Natural killer cell (primary cell): Measurements from ENCODE around the gene MATN1. TPM values are rescaled to one million over a fixed set of nuclear protein-coding genes. Genes with fewer than 3 reads are reported as not detected.
A peak's percentile ranks its signal among the peaks of the same experiment; 100 is the strongest.

Source experiments
- ATAC-seq, 3 donors: fragments of 150-1000 bp in 2 of 3; fragments of 200-7000 bp in 1 of 3; cut with Tn5 transposase; 1 replicate in 1 of 3; 2 replicates in 2 of 3; pipeline ENCODE4 v1.10.0; 2021; ENCODE audit warnings: mild to moderate bottlenecking in 2 of 3, moderate library complexity in 2 of 3
- DNase-seq, 2 donors: peaks; one replicate each; pipeline versions ENCODE4 v3.0.0 to v3.0.0-alpha.2; 2013 to 2021; ENCODE audit warnings: mixed read lengths in 1 of 2
- H3K27ac ChIP-seq: one replicate; pipeline ENCODE4 v1.5.1; 2013; ENCODE audit warnings: mild to moderate bottlenecking, low read length
- H3K27me3 ChIP-seq: one replicate; pipeline ENCODE4 v1.6.1; 2013; ENCODE audit warnings: low read length; ENCODE audit not compliant: control insufficient read depth, insufficient read depth
- H3K36me3 ChIP-seq: one replicate; pipeline ENCODE4 v1.6.1; 2013; ENCODE audit warnings: low read length; ENCODE audit not compliant: control insufficient read depth, insufficient read depth
- H3K4me1 ChIP-seq: one replicate; pipeline ENCODE4 v1.6.1; 2013; ENCODE audit warnings: low read length; ENCODE audit not compliant: control insufficient read depth, insufficient read depth
- H3K4me3 ChIP-seq: one replicate; pipeline ENCODE4 v1.5.1; 2013; ENCODE audit warnings: low read length
- H3K9me3 ChIP-seq: one replicate; pipeline ENCODE4 v1.6.1; 2013; ENCODE audit warnings: low read length; ENCODE audit not compliant: control insufficient read depth, insufficient read depth
- H3K27ac Mint-ChIP-seq, 2 donors: one replicate each; pipeline ENCODE4 v1.8.0; 2022; ENCODE audit warnings: mild to moderate bottlenecking in 2 of 2, mixed read lengths in 2 of 2, moderate library complexity in 1 of 2
- H3K27me3 Mint-ChIP-seq, 2 donors: one replicate each; pipeline ENCODE4 v1.8.0; 2022; ENCODE audit warnings: low read depth in 2 of 2, mixed read lengths in 2 of 2
- H3K36me3 Mint-ChIP-seq: one replicate; pipeline ENCODE4 v1.8.0; 2022; ENCODE audit warnings: mixed read lengths
- H3K4me1 Mint-ChIP-seq, 2 donors: one replicate each; pipeline ENCODE4 v1.8.0; 2022; ENCODE audit warnings: mixed read lengths in 2 of 2
- H3K4me3 Mint-ChIP-seq: one replicate; pipeline ENCODE4 v1.8.0; 2022; ENCODE audit warnings: mild to moderate bottlenecking, moderate library complexity, mixed read lengths
- H3K9me3 Mint-ChIP-seq, 2 donors: one replicate each; pipeline ENCODE4 v1.8.0; 2022; ENCODE audit warnings: mixed read lengths in 2 of 2
- WGBS: methylation state at CpG from one replicate; pipeline ENCODE4 v1.1.7; 2013; ENCODE audit warnings: missing lambda C conversion rate; ENCODE audit not compliant: insufficient coverage; 5-methylcytosine and 5-hydroxymethylcytosine counted together
- intact Hi-C: fragments of 100-400 bp; cut with micrococcal nuclease; formaldehyde crosslinking; loops from one replicate; pipeline ENCODE4 v1.14.2; 2022
- total RNA-seq, 4 donors: library from RNA; stranded (reverse); fragments of 120-200 nt in 1 of 4; gene quantifications; one replicate each; pipeline versions ENCODE4 v1.2.3 to v1.2.4, GENCODE V29; 2013 to 2022
- TF ChIP-seq, protein P1 (sequence below): fragments of 200-600 bp; IDR thresholded peaks from one replicate; pipeline ENCODE4 v1.8.0; 2022; ENCODE audit warnings: antibody characterized with exemption

The MATN1 gene
- total RNA-seq, 3 donors from 2014 or later (not counting 1 experiment from before 2014, with no cell fraction given) = 0.93 to 1.7 (median 1.2) TPM

DNA sequence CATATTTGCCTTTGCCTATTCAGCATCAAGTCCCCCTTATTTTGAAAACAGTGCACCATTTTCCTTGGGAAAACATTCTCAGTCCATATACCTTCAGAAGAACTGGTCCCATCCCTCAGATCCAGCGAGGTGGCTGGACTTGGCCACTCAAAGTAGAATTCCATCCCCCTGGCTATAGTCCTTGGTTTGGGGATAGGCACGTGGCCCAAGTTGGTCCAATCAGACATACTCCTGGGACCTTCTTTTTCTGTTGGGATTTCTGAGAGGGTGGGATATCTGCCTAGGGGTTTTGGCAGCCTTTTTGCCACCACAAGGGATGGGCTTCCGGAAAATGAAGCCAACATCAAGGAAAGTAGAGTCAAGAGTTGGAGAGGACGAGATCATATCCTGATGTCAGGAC lies 10.7 kb upstream of the MATN1 start:
- intact Hi-C loops = no loop called here
- peaks cover 67% of the 10 kb centered on the region for H3K36me3 ChIP-seq
- peaks cover 12% of the 10 kb centered on the region for H3K9me3 ChIP-seq
- Mint-ChIP-seq H3K27ac (peak overlapping the region in 1 of 2 donors; percentile 72), H3K4me1 (peaks cover 57 to 66% of the 10 kb centered on the region in 2 donors), H3K36me3 (peaks cover 18% of the 10 kb centered on the region), H3K4me3 (no peak overlapping the region), H3K9me3 (no peaks in the 10 kb centered on the region), H3K27me3 (no peaks in the 10 kb centered on the region)
- DNase-seq = no peak
- no peak for ATAC-seq
- WGBS = 94% methylated on average over 4 of the region's 4 CpGs
- no peaks in the 10 kb centered on the region for H3K27me3 ChIP-seq
- H3K27ac ChIP-seq = no peak overlapping the region
- H3K4me3 ChIP-seq = no peak overlapping the region
- H3K4me1 ChIP-seq = peaks cover 49% of the 10 kb centered on the region
- TF ChIP-seq, protein P1, sequence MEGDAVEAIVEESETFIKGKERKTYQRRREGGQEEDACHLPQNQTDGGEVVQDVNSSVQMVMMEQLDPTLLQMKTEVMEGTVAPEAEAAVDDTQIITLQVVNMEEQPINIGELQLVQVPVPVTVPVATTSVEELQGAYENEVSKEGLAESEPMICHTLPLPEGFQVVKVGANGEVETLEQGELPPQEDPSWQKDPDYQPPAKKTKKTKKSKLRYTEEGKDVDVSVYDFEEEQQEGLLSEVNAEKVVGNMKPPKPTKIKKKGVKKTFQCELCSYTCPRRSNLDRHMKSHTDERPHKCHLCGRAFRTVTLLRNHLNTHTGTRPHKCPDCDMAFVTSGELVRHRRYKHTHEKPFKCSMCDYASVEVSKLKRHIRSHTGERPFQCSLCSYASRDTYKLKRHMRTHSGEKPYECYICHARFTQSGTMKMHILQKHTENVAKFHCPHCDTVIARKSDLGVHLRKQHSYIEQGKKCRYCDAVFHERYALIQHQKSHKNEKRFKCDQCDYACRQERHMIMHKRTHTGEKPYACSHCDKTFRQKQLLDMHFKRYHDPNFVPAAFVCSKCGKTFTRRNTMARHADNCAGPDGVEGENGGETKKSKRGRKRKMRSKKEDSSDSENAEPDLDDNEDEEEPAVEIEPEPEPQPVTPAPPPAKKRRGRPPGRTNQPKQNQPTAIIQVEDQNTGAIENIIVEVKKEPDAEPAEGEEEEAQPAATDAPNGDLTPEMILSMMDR = no peak

DNA sequence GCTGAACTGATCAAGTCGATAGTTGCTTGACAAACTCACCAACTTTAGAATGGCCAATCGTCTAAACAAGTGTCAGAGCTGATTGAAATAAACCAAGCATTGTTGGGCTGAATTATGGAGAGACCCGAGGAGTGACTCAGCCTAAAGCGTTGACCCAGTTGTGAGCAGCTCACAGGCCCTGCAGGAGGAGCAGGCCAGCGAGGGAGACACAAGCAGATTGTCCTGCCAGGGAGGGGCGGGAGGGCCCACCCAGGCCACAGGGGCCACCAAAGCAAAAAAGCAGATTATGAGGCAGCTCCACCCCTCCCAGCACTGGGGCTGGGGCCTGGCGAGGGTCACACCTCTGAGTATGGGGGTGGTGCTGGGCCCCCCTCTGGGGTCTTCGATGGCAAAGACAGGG lies 10.1 kb upstream of the MATN1 start:
- Histone ChIP-seq H3K27ac (no peak overlapping the region), H3K36me3 (peaks cover 61% of the 10 kb centered on the region), H3K9me3 (peaks cover 5% of the 10 kb centered on the region), H3K4me1 (peaks cover 49% of the 10 kb centered on the region), H3K4me3 (no peak overlapping the region), H3K27me3 (no peaks in the 10 kb centered on the region)
- Mint-ChIP-seq H3K27ac (peak overlapping the region; percentile 72 to 83), H3K9me3 (no peaks in the 10 kb centered on the region), H3K27me3 (no peaks in the 10 kb centered on the region), H3K4me3 (no peak overlapping the region), H3K36me3 (peaks cover 12% of the 10 kb centered on the region), H3K4me1 (peaks cover 58 to 66% of the 10 kb centered on the region in 2 donors)
- ATAC-seq (no peak), DNase-seq (no peak)
- TF ChIP-seq, protein P1 = no peak
- intact Hi-C loops = no loop called here
- WGBS = 84% methylated on average over 8 of the region's 8 CpGs

DNA sequence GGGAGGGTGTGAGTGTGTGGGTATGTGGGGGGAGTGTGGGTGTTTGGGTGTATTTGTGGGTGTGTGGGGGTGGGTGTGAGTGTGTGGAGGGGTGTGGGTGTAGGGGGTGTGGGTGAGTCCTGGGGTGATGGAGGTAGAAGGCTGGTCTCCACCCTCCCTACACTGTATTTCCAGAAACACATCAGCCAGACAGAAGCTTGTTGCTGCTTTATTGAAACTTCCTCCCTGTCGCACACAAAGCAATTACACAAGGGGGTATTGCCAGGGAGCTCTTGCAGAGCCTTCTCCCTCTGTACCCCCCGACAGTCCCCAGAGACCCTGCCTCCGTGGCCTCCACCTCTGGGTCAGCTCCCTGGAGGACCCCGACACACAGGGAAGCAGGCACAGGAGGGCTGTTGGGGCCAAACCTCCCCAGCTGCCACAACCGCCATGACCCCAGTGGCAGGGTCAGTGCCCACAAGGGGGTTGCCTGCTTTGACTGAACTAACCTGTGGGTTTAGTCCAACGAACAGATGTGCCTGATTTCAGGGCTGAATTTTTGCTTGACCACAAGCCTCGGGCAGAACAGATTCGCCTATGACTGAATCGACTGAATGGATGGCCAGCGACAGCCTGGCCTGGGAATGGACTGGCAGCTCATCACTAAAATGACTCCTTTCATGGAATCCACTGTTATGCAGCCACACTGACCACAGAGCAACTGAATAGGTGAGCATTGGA lies 9.1 kb upstream of the MATN1 start:
- Histone ChIP-seq H3K27ac (peak overlapping the region; percentile 43), H3K9me3 (no peaks in the 10 kb centered on the region), H3K27me3 (no peaks in the 10 kb centered on the region), H3K4me1 (peaks cover 41% of the 10 kb centered on the region), H3K4me3 (no peak overlapping the region), H3K36me3 (peaks cover 51% of the 10 kb centered on the region)
- WGBS = 55% methylated on average over 10 of the region's 10 CpGs
- H3K4me3 Mint-ChIP-seq = no peak overlapping the region
- DNase-seq (peak in 1 of 2 donors; percentile 59), ATAC-seq (peak; percentile 55 to 73 (median 63))
- H3K27me3 Mint-ChIP-seq = no peaks in the 10 kb centered on the region
- H3K27ac Mint-ChIP-seq = peak overlapping the region; percentile 72 to 83
- peaks cover 48 to 58% of the 10 kb centered on the region in 2 donors for H3K4me1 Mint-ChIP-seq
- H3K36me3 Mint-ChIP-seq = peaks cover 8% of the 10 kb centered on the region
- H3K9me3 Mint-ChIP-seq = no peaks in the 10 kb centered on the region
- TF ChIP-seq, protein P1 = no peak
- intact Hi-C loops = no loop called here
